Pons (tissue), 1 donor: ENCODE results near the gene HACL1.
A peak's percentile ranks its signal among the peaks of the same experiment; 100 is the strongest.

Experiments
- DNase-seq: peaks from one replicate; pipeline ENCODE4 v3.0.0-alpha.2; 2016; ENCODE audit warnings: low spot score

HACL1 gene

DNA sequence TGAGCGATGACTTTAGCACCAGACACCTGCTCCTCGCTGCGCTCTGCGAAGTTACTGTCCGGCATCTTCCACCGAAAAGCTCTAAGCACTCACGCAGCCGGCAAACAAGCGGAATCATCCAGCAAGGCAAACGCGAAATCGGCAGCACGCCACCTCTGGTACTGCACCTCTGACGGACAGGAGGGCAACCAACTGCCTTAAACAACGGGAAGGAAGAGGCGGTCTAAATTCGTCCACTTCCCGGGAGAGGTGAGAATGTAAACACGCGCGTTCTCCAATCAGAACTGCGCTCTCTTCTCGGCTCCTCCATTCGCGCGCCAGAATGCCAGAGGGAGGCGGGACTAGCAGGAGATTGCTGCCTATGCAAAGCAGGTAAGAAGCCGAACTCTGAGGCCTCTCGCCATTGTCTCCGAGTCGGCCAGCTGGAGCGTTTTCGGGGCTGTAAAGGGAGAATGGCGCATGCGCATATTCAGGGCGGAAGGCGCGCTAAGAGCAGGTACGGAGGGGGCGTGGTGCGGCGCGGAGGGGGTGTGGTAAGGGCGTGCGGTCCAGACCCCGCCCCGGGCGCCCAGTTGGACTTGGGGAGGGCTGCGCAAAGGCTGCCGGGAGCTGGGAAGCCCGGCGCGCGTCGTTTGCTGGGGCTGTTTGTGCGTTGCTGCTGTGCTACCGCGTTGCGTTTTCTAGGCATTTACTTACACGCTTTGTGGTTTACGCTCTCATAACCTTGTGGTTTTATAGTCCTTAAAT lies at the start of gene HACL1, which contains the start of gene BTD:
Gene HACL1 (minus strand): TSS at position 171 of the 747 bp plus-strand sequence. CDS start 106 bp downstream, at position 65.
Gene BTD (plus strand): TSS at position 347 of the 747 bp plus-strand sequence. CDS start 33,695 bp downstream, outside the sequence.
- peak; percentile 100 for DNase-seq

GRCh38 chr3:15649858-15650257 lies 48.5 kb upstream of the HACL1 start:
- no peak for DNase-seq

- no peak for DNase-seq
Measured at GRCh38 chr3:15649341-15649740, 48.0 kb upstream of the HACL1 start.

GRCh38 chr3:15647611-15648167 lies 46.3 kb upstream of the HACL1 start:
- peak; percentile 49 for DNase-seq

DNA sequence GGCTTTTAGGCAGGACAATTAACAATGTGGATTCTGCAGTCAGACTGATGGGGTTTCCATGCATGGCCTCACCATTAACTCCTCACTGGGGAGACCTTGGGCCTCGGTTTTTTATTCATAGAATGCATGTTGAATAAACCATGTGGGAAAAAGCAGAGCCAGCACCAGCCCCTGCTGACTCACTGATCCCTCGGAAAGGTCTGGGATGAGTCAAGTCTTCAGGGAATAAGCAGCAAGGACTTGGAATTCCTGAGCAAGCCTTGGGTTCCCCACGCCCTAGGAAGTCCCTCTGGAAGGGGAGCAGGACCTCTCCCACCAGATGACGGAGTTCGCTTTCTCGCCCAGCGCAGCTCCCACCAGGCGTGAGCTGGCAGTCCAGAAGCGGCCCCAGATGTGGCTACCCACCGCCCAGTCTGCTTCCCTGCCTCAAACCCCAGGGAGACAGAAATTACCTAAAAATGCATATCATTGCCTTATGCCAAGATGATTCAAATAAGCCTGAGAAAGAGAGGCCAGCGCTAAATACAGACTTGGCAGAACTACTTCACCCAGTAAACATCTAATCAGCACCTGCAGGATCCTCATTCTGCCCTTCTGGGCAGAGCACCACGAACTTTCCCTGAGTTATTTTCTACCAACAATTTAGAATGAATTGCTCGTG lies 45.6 kb upstream of the HACL1 start:
- DNase-seq = no peak

- DNase-seq = no peak
Measured at GRCh38 chr3:15645740-15646501, 44.6 kb upstream of the HACL1 start.

DNA sequence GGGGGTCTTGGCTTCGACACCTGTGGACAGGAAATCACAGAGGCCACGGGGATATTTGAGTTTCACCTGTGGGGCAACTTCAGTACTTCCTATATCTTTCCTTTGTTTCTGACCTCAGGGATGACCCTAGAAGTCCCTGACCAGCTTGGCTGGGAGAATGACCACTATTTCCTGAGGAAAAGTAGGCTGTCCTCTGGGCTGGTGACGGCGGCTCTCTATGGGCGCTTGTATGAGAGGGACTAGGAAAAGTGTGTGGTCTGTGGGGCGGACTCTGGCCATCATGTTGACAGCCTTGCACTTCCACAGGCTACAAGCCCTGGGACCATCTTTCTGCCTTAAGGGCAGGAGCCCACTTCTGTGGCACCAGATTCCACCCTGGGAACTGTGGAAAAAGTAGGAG lies 43.9 kb upstream of the HACL1 start:
- DNase-seq = no peak

- no peak for DNase-seq
Measured at GRCh38 chr3:15638891-15639262, 37.5 kb upstream of the HACL1 start.

- DNase-seq = no peak
Measured at GRCh38 chr3:15638193-15638890, 37.0 kb upstream of the HACL1 start.

GRCh38 chr3:15637131-15637951 lies 36.0 kb upstream of the HACL1 start:
- DNase-seq = no peak

- DNase-seq = no peak
Measured at GRCh38 chr3:15636028-15636709, 34.8 kb upstream of the HACL1 start.

DNA sequence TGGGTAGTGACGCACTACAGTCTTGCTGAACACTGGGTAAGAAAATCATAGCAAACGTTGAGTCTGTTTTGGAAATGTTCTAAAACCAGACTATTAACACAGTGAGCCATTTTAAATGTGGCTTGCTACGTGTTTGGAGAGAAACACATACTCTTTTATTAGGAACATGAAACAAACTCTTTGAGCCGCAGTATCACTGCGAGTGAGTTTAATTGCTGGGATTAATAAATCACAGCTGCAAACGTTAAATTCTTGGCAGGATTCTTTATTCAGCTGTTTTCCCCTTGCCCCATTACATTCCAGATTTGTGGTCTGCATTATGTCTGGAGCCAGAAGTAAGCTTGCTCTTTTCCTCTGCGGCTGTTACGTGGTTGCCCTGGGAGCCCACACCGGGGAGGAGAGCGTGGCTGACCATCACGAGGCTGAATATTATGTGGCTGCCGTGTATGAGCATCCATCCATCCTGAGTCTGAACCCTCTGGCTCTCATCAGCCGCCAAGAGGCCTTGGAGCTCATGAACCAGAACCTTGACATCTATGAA lies 33.8 kb upstream of the HACL1 start:
- peak; percentile 79 for DNase-seq

DNA sequence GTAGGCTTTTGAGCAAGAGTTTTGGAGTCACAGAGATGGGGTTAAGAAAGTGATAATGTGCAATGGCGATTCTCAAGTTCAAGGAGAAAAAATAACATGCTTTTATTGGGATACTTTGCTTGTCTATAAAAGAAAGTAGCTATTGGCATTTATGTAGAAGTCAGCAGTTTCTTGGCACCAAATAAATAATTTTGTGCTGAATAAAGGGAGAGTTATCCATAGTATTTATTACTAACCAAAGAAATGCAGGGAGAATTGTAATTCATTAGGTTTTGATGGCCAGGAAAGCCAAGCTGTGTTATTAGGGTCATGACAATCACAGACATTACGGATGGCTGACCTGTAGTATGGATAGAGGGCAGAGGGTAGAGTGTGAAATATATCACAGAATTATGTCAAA lies 33.3 kb upstream of the HACL1 start:
- DNase-seq = no peak

GRCh38 chr3:15633766-15634598 lies 32.6 kb upstream of the HACL1 start:
- peak; percentile 76 for DNase-seq

- no peak for DNase-seq
Measured at GRCh38 chr3:15633159-15633558, 31.8 kb upstream of the HACL1 start.

- DNase-seq = no peak
Measured at GRCh38 chr3:15632212-15632580, 30.8 kb upstream of the HACL1 start.

- DNase-seq = peak; percentile 44
Measured at GRCh38 chr3:15631426-15632211, 30.2 kb upstream of the HACL1 start.

DNA sequence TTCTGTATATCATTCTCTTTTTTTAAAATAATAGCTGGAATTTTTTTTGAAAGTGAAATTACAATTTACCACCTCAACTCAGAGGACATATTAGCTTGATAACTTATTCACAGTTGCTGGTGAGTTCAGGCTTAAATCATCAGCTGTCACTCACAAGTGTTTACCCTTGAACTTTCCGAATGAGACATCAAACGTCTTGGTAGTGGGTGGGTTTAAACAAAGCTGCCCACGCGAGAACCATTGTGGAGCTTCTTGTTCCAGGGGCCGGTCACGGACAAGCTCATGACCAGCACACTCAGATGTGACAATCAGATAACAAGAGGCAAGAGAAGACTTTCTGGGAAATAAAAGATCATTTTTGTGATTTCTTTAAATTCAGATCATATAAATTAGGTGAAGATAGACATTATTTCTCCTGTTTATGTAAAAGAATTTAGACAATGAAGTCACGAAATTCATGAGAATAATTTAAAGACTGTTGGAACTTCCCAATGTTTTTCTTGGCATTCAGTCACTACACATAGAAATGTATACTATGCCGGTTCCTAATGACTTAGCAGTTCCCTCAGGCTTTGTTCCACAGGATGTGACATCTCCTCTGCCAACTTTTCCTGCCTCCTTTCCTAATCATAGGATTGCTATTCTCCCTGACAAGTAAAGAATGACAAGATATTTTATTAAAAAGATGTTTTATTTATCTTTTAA lies 29.4 kb upstream of the HACL1 start:
- peak; percentile 78 for DNase-seq
